Measurements from ENCODE around the gene DYNC2I2.
"Not testable (repeated sequence)": the region's sequence is repeated elsewhere in the genome, so short reads cannot be mapped to it uniquely, and the experiment has no call there.

GRCh38 chr9:128666481-128666941, 9.9 kb upstream of the DYNC2I2 start:
- TF ChIP-seq, protein P1, sequence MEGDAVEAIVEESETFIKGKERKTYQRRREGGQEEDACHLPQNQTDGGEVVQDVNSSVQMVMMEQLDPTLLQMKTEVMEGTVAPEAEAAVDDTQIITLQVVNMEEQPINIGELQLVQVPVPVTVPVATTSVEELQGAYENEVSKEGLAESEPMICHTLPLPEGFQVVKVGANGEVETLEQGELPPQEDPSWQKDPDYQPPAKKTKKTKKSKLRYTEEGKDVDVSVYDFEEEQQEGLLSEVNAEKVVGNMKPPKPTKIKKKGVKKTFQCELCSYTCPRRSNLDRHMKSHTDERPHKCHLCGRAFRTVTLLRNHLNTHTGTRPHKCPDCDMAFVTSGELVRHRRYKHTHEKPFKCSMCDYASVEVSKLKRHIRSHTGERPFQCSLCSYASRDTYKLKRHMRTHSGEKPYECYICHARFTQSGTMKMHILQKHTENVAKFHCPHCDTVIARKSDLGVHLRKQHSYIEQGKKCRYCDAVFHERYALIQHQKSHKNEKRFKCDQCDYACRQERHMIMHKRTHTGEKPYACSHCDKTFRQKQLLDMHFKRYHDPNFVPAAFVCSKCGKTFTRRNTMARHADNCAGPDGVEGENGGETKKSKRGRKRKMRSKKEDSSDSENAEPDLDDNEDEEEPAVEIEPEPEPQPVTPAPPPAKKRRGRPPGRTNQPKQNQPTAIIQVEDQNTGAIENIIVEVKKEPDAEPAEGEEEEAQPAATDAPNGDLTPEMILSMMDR (IDR thresholded peaks at IDR 0.05; ENCODE audit: low read depth, low read length, missing input control): not testable (repeated sequence)
- not testable (repeated sequence) for TF ChIP-seq YY1 (IDR thresholded peaks at IDR 0.05); SP1 (IDR thresholded peaks at IDR 0.05); MAX (IDR thresholded peaks at IDR 0.05); GABPA (IDR thresholded peaks at IDR 0.05 in 1 of 2, conservative IDR thresholded peaks at IDR 0.05 in 1 of 2)
- TF ChIP-seq, protein P2, sequence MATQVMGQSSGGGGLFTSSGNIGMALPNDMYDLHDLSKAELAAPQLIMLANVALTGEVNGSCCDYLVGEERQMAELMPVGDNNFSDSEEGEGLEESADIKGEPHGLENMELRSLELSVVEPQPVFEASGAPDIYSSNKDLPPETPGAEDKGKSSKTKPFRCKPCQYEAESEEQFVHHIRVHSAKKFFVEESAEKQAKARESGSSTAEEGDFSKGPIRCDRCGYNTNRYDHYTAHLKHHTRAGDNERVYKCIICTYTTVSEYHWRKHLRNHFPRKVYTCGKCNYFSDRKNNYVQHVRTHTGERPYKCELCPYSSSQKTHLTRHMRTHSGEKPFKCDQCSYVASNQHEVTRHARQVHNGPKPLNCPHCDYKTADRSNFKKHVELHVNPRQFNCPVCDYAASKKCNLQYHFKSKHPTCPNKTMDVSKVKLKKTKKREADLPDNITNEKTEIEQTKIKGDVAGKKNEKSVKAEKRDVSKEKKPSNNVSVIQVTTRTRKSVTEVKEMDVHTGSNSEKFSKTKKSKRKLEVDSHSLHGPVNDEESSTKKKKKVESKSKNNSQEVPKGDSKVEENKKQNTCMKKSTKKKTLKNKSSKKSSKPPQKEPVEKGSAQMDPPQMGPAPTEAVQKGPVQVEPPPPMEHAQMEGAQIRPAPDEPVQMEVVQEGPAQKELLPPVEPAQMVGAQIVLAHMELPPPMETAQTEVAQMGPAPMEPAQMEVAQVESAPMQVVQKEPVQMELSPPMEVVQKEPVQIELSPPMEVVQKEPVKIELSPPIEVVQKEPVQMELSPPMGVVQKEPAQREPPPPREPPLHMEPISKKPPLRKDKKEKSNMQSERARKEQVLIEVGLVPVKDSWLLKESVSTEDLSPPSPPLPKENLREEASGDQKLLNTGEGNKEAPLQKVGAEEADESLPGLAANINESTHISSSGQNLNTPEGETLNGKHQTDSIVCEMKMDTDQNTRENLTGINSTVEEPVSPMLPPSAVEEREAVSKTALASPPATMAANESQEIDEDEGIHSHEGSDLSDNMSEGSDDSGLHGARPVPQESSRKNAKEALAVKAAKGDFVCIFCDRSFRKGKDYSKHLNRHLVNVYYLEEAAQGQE (IDR thresholded peaks at IDR 0.05): not testable (repeated sequence)
